K562 (cell line): ENCODE results near the gene HCCS.

Source experiments
- CBX5 ChIP-seq: IDR thresholded peaks from 2 replicates; pipeline ENCODE4 v1.6.1; 2014; ENCODE audit warnings: low read depth, borderline replicate concordance
- POLR3A ChIP-seq: IDR thresholded peaks from 2 replicates; pipeline ENCODE4 v1.6.1; 2011; ENCODE audit warnings: borderline replicate concordance, mild to moderate bottlenecking, moderate library complexity; ENCODE audit not compliant: insufficient read length, insufficient read depth; ENCODE audit errors: extremely low read depth
- POLR3G ChIP-seq: IDR thresholded peaks from 2 replicates; pipeline ENCODE4 v1.6.1; 2011; ENCODE audit not compliant: insufficient read length, insufficient replicate concordance; ENCODE audit errors: extremely low read depth
- ZSCAN29 ChIP-seq: fragments of 450-650 bp; IDR thresholded peaks from 2 replicates; pipeline ENCODE4 v1.6.1; 2017
- TF ChIP-seq, protein P1 (sequence below): IDR thresholded peaks from 2 replicates; pipeline ENCODE4 v1.6.1; 2016; ENCODE audit warnings: missing genetic modification characterization, missing compliant biosample characterization
- TF ChIP-seq, protein P2 (sequence below), 3 experiments: IDR thresholded peaks in 2 of 3; conservative IDR thresholded peaks in 1 of 3; 2 replicates each; pipeline ENCODE4 v1.5.1; 2011 to 2012; ENCODE audit warnings: low read length in 3 of 3, mild to moderate bottlenecking in 3 of 3, control low read depth in 2 of 3, improper control_type of control experiment in 1 of 3, inconsistent platforms in 1 of 3, low read depth in 1 of 3, mixed read lengths in 1 of 3, moderate library complexity in 1 of 3; ENCODE audit not compliant: insufficient read depth in 2 of 3
- TF ChIP-seq, protein P3 (sequence below): fragments of 450-650 bp; formaldehyde crosslinking; IDR thresholded peaks from 2 replicates; pipeline ENCODE4 v1.4.0; 2020; ENCODE audit warnings: mild to moderate bottlenecking, moderate library complexity

DNA sequence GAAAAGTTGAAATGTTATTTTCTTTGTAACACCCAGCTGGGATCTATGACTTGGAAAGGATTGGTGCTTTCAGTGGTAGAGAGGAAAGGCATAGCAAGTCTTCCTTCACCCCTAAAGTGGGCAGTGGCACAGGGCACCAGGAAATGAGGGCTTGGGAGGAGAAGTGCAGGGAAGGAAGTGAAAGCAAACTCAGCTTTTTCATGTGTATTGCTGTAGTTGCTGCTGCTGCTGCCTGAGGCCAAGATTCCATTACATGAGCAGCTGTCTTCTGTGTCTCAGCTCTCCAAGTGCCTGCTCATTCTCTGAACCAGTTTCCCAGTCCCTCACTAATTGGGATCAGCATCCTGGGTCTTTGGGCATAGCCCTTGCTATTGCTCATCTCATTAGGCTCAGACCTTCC, 2.6 kb downstream of the HCCS start:
- TF ChIP-seq, protein P1, sequence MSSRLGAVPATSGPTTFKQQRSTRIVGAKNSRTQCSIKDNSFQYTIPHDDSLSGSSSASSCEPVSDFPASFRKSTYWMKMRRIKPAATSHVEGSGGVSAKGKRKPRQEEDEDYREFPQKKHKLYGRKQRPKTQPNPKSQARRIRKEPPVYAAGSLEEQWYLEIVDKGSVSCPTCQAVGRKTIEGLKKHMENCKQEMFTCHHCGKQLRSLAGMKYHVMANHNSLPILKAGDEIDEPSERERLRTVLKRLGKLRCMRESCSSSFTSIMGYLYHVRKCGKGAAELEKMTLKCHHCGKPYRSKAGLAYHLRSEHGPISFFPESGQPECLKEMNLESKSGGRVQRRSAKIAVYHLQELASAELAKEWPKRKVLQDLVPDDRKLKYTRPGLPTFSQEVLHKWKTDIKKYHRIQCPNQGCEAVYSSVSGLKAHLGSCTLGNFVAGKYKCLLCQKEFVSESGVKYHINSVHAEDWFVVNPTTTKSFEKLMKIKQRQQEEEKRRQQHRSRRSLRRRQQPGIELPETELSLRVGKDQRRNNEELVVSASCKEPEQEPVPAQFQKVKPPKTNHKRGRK (tag): no peak
- TF ChIP-seq, protein P2, sequence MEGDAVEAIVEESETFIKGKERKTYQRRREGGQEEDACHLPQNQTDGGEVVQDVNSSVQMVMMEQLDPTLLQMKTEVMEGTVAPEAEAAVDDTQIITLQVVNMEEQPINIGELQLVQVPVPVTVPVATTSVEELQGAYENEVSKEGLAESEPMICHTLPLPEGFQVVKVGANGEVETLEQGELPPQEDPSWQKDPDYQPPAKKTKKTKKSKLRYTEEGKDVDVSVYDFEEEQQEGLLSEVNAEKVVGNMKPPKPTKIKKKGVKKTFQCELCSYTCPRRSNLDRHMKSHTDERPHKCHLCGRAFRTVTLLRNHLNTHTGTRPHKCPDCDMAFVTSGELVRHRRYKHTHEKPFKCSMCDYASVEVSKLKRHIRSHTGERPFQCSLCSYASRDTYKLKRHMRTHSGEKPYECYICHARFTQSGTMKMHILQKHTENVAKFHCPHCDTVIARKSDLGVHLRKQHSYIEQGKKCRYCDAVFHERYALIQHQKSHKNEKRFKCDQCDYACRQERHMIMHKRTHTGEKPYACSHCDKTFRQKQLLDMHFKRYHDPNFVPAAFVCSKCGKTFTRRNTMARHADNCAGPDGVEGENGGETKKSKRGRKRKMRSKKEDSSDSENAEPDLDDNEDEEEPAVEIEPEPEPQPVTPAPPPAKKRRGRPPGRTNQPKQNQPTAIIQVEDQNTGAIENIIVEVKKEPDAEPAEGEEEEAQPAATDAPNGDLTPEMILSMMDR (IDR thresholded peaks at IDR 0.05 in 2 of 3, conservative IDR thresholded peaks at IDR 0.05 in 1 of 3; ENCODE audit: insufficient read depth in 2 of 3, low read depth in 1 of 3, low read length in 3 of 3): no peak
- TF ChIP-seq CBX5 (no peak), POLR3G (no peak), POLR3A (no peak), ZSCAN29 (no peak)
- TF ChIP-seq, protein P3, sequence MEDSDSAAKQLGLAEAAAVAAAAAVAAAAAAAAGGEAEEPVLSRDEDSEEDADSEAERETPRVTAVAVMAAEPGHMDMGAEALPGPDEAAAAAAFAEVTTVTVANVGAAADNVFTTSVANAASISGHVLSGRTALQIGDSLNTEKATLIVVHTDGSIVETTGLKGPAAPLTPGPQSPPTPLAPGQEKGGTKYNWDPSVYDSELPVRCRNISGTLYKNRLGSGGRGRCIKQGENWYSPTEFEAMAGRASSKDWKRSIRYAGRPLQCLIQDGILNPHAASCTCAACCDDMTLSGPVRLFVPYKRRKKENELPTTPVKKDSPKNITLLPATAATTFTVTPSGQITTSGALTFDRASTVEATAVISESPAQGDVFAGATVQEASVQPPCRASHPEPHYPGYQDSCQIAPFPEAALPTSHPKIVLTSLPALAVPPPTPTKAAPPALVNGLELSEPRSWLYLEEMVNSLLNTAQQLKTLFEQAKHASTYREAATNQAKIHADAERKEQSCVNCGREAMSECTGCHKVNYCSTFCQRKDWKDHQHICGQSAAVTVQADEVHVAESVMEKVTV: no peak
